ENCODE measurements around the gene NAA20. TPM values are rescaled to one million over a fixed set of nuclear protein-coding genes. Genes with fewer than 3 reads are reported as not detected.

Gene NAA20
- total and polyA plus RNA-seq, 2 of the 13 experiments (the other 11 are each of a cell fraction or from before 2014, with no cell fraction given), result 81.9 to 82.8 TPM

DNA sequence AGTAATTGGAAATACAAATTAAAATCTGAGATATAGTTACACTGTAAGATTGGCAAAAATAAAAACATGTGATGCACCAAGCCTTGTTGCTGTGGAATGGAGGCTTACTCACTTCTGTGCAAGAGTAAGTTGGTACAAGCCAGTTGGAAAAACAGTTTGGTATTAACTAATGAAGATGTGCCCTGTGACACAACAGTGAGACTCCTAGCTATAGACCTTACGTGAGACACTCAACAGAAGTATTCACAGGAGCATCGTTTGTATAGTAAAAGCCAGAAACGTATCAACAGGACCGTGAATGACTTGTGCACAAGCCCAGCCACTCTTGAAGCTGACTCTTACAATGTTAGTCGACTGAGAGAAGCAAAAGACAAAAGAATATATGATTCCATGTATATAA lies 14.6 kb downstream of the NAA20 start (continued):
- TF ChIP-seq RBM39 (IDR thresholded peaks at IDR 0.05; ENCODE audit: low read depth, low read length, poor library complexity, severe bottlenecking), result no peak

DNA sequence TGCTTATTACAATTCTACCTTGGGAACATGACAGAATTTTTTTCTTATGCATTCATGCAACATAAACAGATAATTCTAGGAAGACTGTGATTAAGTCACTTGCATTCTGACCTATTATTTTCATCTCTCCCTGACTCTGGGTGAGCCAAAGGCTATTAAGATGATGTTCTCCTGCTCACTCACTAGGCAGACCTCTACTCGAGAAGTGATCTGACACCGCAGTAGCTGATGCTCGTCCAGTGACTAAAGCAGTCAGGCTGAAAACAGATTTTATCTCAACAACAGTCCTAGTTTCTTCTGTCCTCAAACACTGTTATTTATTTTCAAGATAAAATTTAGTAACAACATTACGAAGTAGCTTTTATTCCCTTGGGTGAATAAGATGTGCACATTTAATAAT lies 17.3 kb downstream of the NAA20 start:
- H3K79me2 ChIP-seq (ENCODE audit: insufficient read depth, low read length), result peaks cover 3% of the 10 kb centered on the region
- FAIRE-seq, result no peak
- intact Hi-C loops (cut with micrococcal nuclease; ENCODE audit: unreplicated experiment) (no loop called here), in situ Hi-C loops (cut with HindIII; ENCODE audit: extremely low pct_ligation_motif_present, low pct_unique_long_range_greater_than_20kb) (no loop called here)
- H3K36me3 ChIP-seq (replicated peaks in 1 of 2; ENCODE audit: control insufficient read depth in 1 of 2, insufficient read depth in 2 of 2, low read length in 2 of 2), result peaks cover 37 to 91% of the 10 kb centered on the region in 2 experiments
- no peak overlapping the region for H3K4me3 ChIP-seq (replicated peaks in 1 of 3; ENCODE audit: insufficient read depth in 1 of 3, low read depth in 2 of 3, low read length in 3 of 3)
- H3K4me2 ChIP-seq (ENCODE audit: low read depth, low read length), result no peak overlapping the region
- H2AFZ ChIP-seq (ENCODE audit: low read length), result no peak overlapping the region
- DNase-seq (ENCODE audit: low spot score), result no peak
- H4K20me1 ChIP-seq (ENCODE audit: insufficient read depth, low read length), result no peaks in the 10 kb centered on the region
- H3K4me1 ChIP-seq (ENCODE audit: insufficient read depth, low read length), result no peaks in the 10 kb centered on the region
- ChIA-PET CTCF (ENCODE audit: low intra/inter-chr PET ratio, low total read pairs) (no interaction called here), POLR2A (interaction anchor here (0.8 kb wide), 1 partner anchor 13 kb away, joined by 4 read pairs; no protein-coding TSS in a partner anchor)
- H3K27me3 ChIP-seq (ENCODE audit: control insufficient read depth in 1 of 2, insufficient read depth in 2 of 2, low read length in 2 of 2), result no peaks in the 10 kb centered on the region
- no peak for ATAC-seq
- no peak overlapping the region for H3K9ac ChIP-seq (ENCODE audit: insufficient read depth, low read depth, low read length)
- H3K9me3 ChIP-seq (ENCODE audit: low read length), result no peaks in the 10 kb centered on the region
- TF ChIP-seq ASH2L (IDR thresholded peaks at IDR 0.05; ENCODE audit: insufficient read length, low read depth, low read length) (no peak), SCMH1 (CRISPR knock-in tag; IDR thresholded peaks at IDR 0.05; ENCODE audit: borderline replicate concordance) (no peak), POLR2G (IDR thresholded peaks at IDR 0.05; ENCODE audit: low read depth, low read length) (0 out of 2 replicates have a peak, but pooled peaks have one; percentile 21), MEF2D (CRISPR knock-in tag; IDR thresholded peaks at IDR 0.05) (no peak), ZBTB38 (CRISPR knock-in tag; IDR thresholded peaks at IDR 0.05) (no peak), ZNF576 (CRISPR knock-in tag; IDR thresholded peaks at IDR 0.05) (no peak), POLR2A (IDR thresholded peaks at IDR 0.05; ENCODE audit: insufficient read depth in 1 of 2, low read depth in 2 of 2, low read length in 2 of 2) (0 out of 4 replicates have a peak, but pooled peaks of 1 of the 2 experiments have one; percentile 24), POLR2AphosphoS5 (IDR thresholded peaks at IDR 0.05; ENCODE audit: low read depth, low read length) (0 out of 2 replicates have a peak, but pooled peaks have one; percentile 11)
- TF ChIP-seq, protein P1, sequence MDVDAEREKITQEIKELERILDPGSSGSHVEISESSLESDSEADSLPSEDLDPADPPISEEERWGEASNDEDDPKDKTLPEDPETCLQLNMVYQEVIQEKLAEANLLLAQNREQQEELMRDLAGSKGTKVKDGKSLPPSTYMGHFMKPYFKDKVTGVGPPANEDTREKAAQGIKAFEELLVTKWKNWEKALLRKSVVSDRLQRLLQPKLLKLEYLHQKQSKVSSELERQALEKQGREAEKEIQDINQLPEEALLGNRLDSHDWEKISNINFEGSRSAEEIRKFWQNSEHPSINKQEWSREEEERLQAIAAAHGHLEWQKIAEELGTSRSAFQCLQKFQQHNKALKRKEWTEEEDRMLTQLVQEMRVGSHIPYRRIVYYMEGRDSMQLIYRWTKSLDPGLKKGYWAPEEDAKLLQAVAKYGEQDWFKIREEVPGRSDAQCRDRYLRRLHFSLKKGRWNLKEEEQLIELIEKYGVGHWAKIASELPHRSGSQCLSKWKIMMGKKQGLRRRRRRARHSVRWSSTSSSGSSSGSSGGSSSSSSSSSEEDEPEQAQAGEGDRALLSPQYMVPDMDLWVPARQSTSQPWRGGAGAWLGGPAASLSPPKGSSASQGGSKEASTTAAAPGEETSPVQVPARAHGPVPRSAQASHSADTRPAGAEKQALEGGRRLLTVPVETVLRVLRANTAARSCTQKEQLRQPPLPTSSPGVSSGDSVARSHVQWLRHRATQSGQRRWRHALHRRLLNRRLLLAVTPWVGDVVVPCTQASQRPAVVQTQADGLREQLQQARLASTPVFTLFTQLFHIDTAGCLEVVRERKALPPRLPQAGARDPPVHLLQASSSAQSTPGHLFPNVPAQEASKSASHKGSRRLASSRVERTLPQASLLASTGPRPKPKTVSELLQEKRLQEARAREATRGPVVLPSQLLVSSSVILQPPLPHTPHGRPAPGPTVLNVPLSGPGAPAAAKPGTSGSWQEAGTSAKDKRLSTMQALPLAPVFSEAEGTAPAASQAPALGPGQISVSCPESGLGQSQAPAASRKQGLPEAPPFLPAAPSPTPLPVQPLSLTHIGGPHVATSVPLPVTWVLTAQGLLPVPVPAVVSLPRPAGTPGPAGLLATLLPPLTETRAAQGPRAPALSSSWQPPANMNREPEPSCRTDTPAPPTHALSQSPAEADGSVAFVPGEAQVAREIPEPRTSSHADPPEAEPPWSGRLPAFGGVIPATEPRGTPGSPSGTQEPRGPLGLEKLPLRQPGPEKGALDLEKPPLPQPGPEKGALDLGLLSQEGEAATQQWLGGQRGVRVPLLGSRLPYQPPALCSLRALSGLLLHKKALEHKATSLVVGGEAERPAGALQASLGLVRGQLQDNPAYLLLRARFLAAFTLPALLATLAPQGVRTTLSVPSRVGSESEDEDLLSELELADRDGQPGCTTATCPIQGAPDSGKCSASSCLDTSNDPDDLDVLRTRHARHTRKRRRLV (CRISPR knock-in tag; IDR thresholded peaks at IDR 0.05), result no peak
- TF ChIP-seq, protein P2, sequence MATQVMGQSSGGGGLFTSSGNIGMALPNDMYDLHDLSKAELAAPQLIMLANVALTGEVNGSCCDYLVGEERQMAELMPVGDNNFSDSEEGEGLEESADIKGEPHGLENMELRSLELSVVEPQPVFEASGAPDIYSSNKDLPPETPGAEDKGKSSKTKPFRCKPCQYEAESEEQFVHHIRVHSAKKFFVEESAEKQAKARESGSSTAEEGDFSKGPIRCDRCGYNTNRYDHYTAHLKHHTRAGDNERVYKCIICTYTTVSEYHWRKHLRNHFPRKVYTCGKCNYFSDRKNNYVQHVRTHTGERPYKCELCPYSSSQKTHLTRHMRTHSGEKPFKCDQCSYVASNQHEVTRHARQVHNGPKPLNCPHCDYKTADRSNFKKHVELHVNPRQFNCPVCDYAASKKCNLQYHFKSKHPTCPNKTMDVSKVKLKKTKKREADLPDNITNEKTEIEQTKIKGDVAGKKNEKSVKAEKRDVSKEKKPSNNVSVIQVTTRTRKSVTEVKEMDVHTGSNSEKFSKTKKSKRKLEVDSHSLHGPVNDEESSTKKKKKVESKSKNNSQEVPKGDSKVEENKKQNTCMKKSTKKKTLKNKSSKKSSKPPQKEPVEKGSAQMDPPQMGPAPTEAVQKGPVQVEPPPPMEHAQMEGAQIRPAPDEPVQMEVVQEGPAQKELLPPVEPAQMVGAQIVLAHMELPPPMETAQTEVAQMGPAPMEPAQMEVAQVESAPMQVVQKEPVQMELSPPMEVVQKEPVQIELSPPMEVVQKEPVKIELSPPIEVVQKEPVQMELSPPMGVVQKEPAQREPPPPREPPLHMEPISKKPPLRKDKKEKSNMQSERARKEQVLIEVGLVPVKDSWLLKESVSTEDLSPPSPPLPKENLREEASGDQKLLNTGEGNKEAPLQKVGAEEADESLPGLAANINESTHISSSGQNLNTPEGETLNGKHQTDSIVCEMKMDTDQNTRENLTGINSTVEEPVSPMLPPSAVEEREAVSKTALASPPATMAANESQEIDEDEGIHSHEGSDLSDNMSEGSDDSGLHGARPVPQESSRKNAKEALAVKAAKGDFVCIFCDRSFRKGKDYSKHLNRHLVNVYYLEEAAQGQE (IDR thresholded peaks at IDR 0.05; ENCODE audit: borderline replicate concordance in 1 of 2, low read depth in 1 of 2, low read length in 2 of 2), result no peak
- BruUV-seq (replicated peaks), result no TSS peak
- WGBS (ENCODE audit: low lambda C conversion rate), result 97% methylated on average over 4 of the region's 4 CpGs
- H3K27ac ChIP-seq (ENCODE audit: extremely low read length, insufficient read depth, low read length), result no peak overlapping the region
